Endothelial cell of umbilical vein (primary cell): ENCODE results near the gene TRIM24. TPM values are rescaled to one million over a fixed set of nuclear protein-coding genes. Genes with fewer than 3 reads are reported as not detected.

ENCODE experiments used
- BruUV-seq: library from RNA; stranded (reverse); fragments of 400-500 nt; replicated peaks from 2 replicates; lab custom pipeline; 2021; lab: Mats Ljungman, UMichigan
- CTCF ChIA-PET: fragments of 300-600, 350-600 bp; sonication (Branson Sonifier 250); formaldehyde crosslinking; loops from one replicate; lab custom pipeline; 2021; ENCODE audit warnings: antibody characterized with exemption, inconsistent platforms; lab: Charles Lee
- POLR2A ChIA-PET: fragments of 300-600, 350-600 bp; sonication (Branson Sonifier 250); formaldehyde crosslinking; loops from one replicate; lab custom pipeline; 2021; ENCODE audit warnings: antibody characterized with exemption, inconsistent platforms; lab: Charles Lee
- DNase-seq: peaks from one replicate; pipeline ENCODE4 v3.0.0-alpha.2; 2011; ENCODE audit warnings: low read depth, low spot score
- FAIRE-seq: peaks from 2 replicates; lab custom pipeline; 2011; peaks lifted over from hg19 to GRCh38; lab: Jason Lieb, UNC
- H2AFZ ChIP-seq: 2 replicates; pipeline ENCODE4 v1.6.0; 2012; ENCODE audit warnings: low read depth, low read length, control low read depth, inconsistent platforms
- H3K27ac ChIP-seq: 2 replicates; pipeline ENCODE4 v1.5.1; 2011; ENCODE audit warnings: low read depth, mild to moderate bottlenecking, control low read depth, low read length, moderate library complexity; ENCODE audit not compliant: insufficient read depth
- H3K27me3 ChIP-seq, 2 experiments: 2 replicates each; pipeline versions ENCODE4 v1.6.0 to v1.6.1; 2011; ENCODE audit warnings: low read length in 2 of 2, mixed read lengths in 1 of 2; ENCODE audit not compliant: control insufficient read depth in 2 of 2, insufficient read depth in 2 of 2
- H3K36me3 ChIP-seq, 2 experiments: 2 replicates in 1 of 2; 3 replicates in 1 of 2; pipeline ENCODE4 v1.5.1; 2011; ENCODE audit warnings: low read length in 2 of 2, mild to moderate bottlenecking in 1 of 2, moderate library complexity in 1 of 2; ENCODE audit not compliant: control insufficient read depth in 2 of 2, insufficient read depth in 2 of 2; ENCODE audit errors: extremely low read depth in 1 of 2
- H3K4me1 ChIP-seq: 3 replicates; pipeline ENCODE4 v1.5.1; 2011; ENCODE audit warnings: mild to moderate bottlenecking, low read length; ENCODE audit not compliant: control insufficient read depth, insufficient read depth; ENCODE audit errors: extremely low read depth
- H3K4me2 ChIP-seq: 2 replicates; pipeline ENCODE4 v1.6.1; 2011; ENCODE audit warnings: low read length, control low read depth, mixed read lengths; ENCODE audit not compliant: insufficient read depth
- H3K4me3 ChIP-seq, 3 experiments: fragments of 200-600 bp in 1 of 3; sonication (generic), shearing (Covaris generic) in 1 of 3; replicated peaks in 1 of 3; 2 replicates each; pipeline ENCODE4 v1.5.1; 2011 to 2016; ENCODE audit warnings: control low read depth in 3 of 3, low read length in 3 of 3, mild to moderate bottlenecking in 2 of 3, inconsistent platforms in 1 of 3, low read depth in 1 of 3, moderate library complexity in 1 of 3; ENCODE audit not compliant: insufficient read depth in 1 of 3
- H3K79me2 ChIP-seq: 2 replicates; pipeline ENCODE4 v1.6.0; 2012; ENCODE audit warnings: low read length, inconsistent platforms; ENCODE audit not compliant: control insufficient read depth, insufficient read depth
- H3K9ac ChIP-seq: replicated peaks from 2 replicates; pipeline ENCODE3; 2011; ENCODE audit warnings: low read length, control low read depth; ENCODE audit not compliant: insufficient read depth; ENCODE audit errors: extremely low read depth
- H3K9me1 ChIP-seq: replicated peaks from 3 replicates; pipeline ENCODE4 v1.6.0; 2011; ENCODE audit warnings: mild to moderate bottlenecking, low read length; ENCODE audit not compliant: control insufficient read depth, insufficient read depth; ENCODE audit errors: extremely low read depth
- H3K9me3 ChIP-seq: replicated peaks from 2 replicates; pipeline ENCODE4 v1.5.1; 2012; ENCODE audit warnings: low read length, inconsistent platforms; ENCODE audit not compliant: control insufficient read depth, insufficient read depth
- H4K20me1 ChIP-seq: replicated peaks from 2 replicates; pipeline ENCODE3; 2011; ENCODE audit warnings: mild to moderate bottlenecking, low read length; ENCODE audit not compliant: control insufficient read depth, insufficient read depth; ENCODE audit errors: extremely low read depth
- EZH2 ChIP-seq: IDR thresholded peaks from 2 replicates; pipeline ENCODE4 v1.6.1; 2012; ENCODE audit warnings: borderline replicate concordance, low read depth, mild to moderate bottlenecking, moderate library complexity, low read length, inconsistent platforms; ENCODE audit not compliant: severe bottlenecking
- FOS ChIP-seq: IDR thresholded peaks from 2 replicates; pipeline ENCODE4 v1.6.1; 2011; ENCODE audit warnings: mild to moderate bottlenecking, low read length, moderate library complexity, borderline replicate concordance; ENCODE audit not compliant: insufficient read depth
- GATA2 ChIP-seq: IDR thresholded peaks from 2 replicates; pipeline ENCODE4 v1.7.0; 2011; ENCODE audit warnings: low read depth, mild to moderate bottlenecking, moderate library complexity, mixed read lengths, low read length; ENCODE audit not compliant: insufficient read length, insufficient read depth
- JUN ChIP-seq: IDR thresholded peaks from 2 replicates; pipeline ENCODE4 v1.6.1; 2011; ENCODE audit warnings: borderline replicate concordance, low read depth; ENCODE audit not compliant: insufficient read length, insufficient read depth
- MAX ChIP-seq: IDR thresholded peaks from 2 replicates; pipeline ENCODE4 v1.6.1; 2011; ENCODE audit not compliant: insufficient read depth, insufficient read length
- MYC ChIP-seq: IDR thresholded peaks from one replicate; pipeline ENCODE4 v1.6.1; 2011; ENCODE audit warnings: mild to moderate bottlenecking, low read depth, low read length
- POLR2A ChIP-seq: IDR thresholded peaks from 2 replicates; pipeline ENCODE4 v1.6.1; 2012; ENCODE audit warnings: low read depth, mild to moderate bottlenecking, control low read depth, low read length
- POLR2AphosphoS5 ChIP-seq: IDR thresholded peaks from 2 replicates; pipeline ENCODE4 v1.6.1; 2012; ENCODE audit warnings: low read depth, mild to moderate bottlenecking, control low read depth, low read length, moderate library complexity; ENCODE audit not compliant: insufficient read depth
- dilution Hi-C: fragments of 300-500 bp; cut with MboI; formaldehyde crosslinking; loops from one replicate; pipeline ENCODE4 v1.15.0; 2019; ENCODE audit warnings: low sequenced_read_pairs; ENCODE audit not compliant: extremely low pct_ligation_motif_present
- intact Hi-C: fragments of 100-400 bp; cut with micrococcal nuclease; formaldehyde crosslinking; loops from one replicate; pipeline ENCODE4 v1.10.0; 2022
- polyA plus RNA-seq, 4 experiments: library from polyadenylated mRNA; depleted of rRNA in 3 of 4; stranded (reverse) in 3 of 4; unstranded in 1 of 4; fragments of >200 nt; gene quantifications; 2 replicates each; pipeline versions ENCODE4 v1.2.1 to v1.2.3, GENCODE V29; 2011 to 2012; ENCODE audit warnings: missing spikeins in 1 of 4
- total RNA-seq: library from RNA; stranded (reverse); gene quantifications from 2 replicates; pipeline ENCODE4 v1.2.3, GENCODE V29; 2021
- TF ChIP-seq, protein P1 (sequence below), 2 donors: IDR thresholded peaks; 1 replicate in 1 of 2; 2 replicates in 1 of 2; pipeline ENCODE4 v1.5.1; 2011; ENCODE audit warnings: low read length in 2 of 2, mild to moderate bottlenecking in 2 of 2, moderate library complexity in 2 of 2, control low read depth in 1 of 2, inconsistent platforms in 1 of 2, low read depth in 1 of 2; ENCODE audit not compliant: insufficient read depth in 1 of 2; ENCODE audit errors: extremely low read depth in 1 of 2

TRIM24 gene
- total and polyA plus RNA-seq, 2 donors (not counting 3 experiments of a cell fraction or from before 2014, with no cell fraction given), result 9.1 to 26.1 TPM

GRCh38 chr7:138525757-138526156 is 65.7 kb downstream of the TRIM24 start:
- H3K4me2 ChIP-seq, result no peak overlapping the region
- H3K9ac ChIP-seq, result no peak overlapping the region
- no peaks in the 10 kb centered on the region for H3K9me1 ChIP-seq
- ChIA-PET CTCF (no interaction called here), POLR2A (no interaction called here)
- H3K36me3 ChIP-seq, result peaks cover 0 to 4% of the 10 kb centered on the region in 2 experiments
- H4K20me1 ChIP-seq, result no peaks in the 10 kb centered on the region
- no peak overlapping the region for H3K27ac ChIP-seq
- peaks cover 3% of the 10 kb centered on the region for H3K9me3 ChIP-seq
- TF ChIP-seq EZH2 (no peak), POLR2AphosphoS5 (no peak), JUN (no peak), FOS (no peak), MYC (no peak), MAX (no peak), GATA2 (no peak), POLR2A (no peak)
- TF ChIP-seq, protein P1, sequence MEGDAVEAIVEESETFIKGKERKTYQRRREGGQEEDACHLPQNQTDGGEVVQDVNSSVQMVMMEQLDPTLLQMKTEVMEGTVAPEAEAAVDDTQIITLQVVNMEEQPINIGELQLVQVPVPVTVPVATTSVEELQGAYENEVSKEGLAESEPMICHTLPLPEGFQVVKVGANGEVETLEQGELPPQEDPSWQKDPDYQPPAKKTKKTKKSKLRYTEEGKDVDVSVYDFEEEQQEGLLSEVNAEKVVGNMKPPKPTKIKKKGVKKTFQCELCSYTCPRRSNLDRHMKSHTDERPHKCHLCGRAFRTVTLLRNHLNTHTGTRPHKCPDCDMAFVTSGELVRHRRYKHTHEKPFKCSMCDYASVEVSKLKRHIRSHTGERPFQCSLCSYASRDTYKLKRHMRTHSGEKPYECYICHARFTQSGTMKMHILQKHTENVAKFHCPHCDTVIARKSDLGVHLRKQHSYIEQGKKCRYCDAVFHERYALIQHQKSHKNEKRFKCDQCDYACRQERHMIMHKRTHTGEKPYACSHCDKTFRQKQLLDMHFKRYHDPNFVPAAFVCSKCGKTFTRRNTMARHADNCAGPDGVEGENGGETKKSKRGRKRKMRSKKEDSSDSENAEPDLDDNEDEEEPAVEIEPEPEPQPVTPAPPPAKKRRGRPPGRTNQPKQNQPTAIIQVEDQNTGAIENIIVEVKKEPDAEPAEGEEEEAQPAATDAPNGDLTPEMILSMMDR (IDR thresholded peaks at IDR 0.05; ENCODE audit: extremely low read depth in 1 of 2, insufficient read depth in 1 of 2, low read depth in 1 of 2, low read length in 2 of 2), result no peak
- FAIRE-seq (peak; percentile 48), DNase-seq (no peak)
- BruUV-seq, result no TSS peak
- dilution Hi-C loops (no loop called here), intact Hi-C loops (no loop called here)
- H3K4me3 ChIP-seq, result no peak overlapping the region
- H2AFZ ChIP-seq, result no peak overlapping the region
- no peaks in the 10 kb centered on the region for H3K27me3 ChIP-seq
- no peaks in the 10 kb centered on the region for H3K4me1 ChIP-seq
- no peaks in the 10 kb centered on the region for H3K79me2 ChIP-seq
